Activated naive CD8-positive, alpha-beta T cell treated with anti-CD3 and anti-CD28 coated beads, Interleukin-2, amount 10 ng/mL, durations not matched to agents 7 days and 5 days (primary cell): ENCODE data around the gene TSPO. TPM values are rescaled to one million over a fixed set of nuclear protein-coding genes. Genes with fewer than 3 reads are reported as not detected.
"Not testable (repeated sequence)": the region's sequence is repeated elsewhere in the genome, so short reads cannot be mapped to it uniquely, and the experiment has no call there.

Experiments
- ATAC-seq: fragments of 150-1000 bp; cut with Tn5 transposase; one replicate; pipeline ENCODE4 v1.10.0; 2021; ENCODE audit warnings: low read depth, moderate library complexity
- POLR2A ChIA-PET: fragments of 350-600 bp; sonication (Branson Sonifier 250); formaldehyde crosslinking; loops from one replicate; lab custom pipeline; 2021; ENCODE audit warnings: antibody characterized with exemption; lab: Charles Lee
- DNase-seq: peaks from one replicate; pipeline ENCODE4 v3.0.0; 2021
- H3K27ac Mint-ChIP-seq: one replicate; pipeline ENCODE4 v1.8.0; 2022; ENCODE audit warnings: mild to moderate bottlenecking, mixed read lengths
- H3K27me3 Mint-ChIP-seq: one replicate; pipeline ENCODE4 v1.8.0; 2022; ENCODE audit warnings: mild to moderate bottlenecking, moderate library complexity, mixed read lengths
- H3K36me3 Mint-ChIP-seq: one replicate; pipeline ENCODE4 v1.8.0; 2021; ENCODE audit warnings: mild to moderate bottlenecking, mixed read lengths
- H3K4me1 Mint-ChIP-seq: one replicate; pipeline ENCODE4 v1.8.0; 2021; ENCODE audit warnings: mixed read lengths
- H3K4me3 Mint-ChIP-seq: one replicate; pipeline ENCODE4 v1.8.0; 2022; ENCODE audit warnings: mild to moderate bottlenecking, moderate library complexity, mixed read lengths
- H3K9me3 Mint-ChIP-seq: one replicate; pipeline ENCODE4 v1.8.0; 2021; ENCODE audit warnings: mixed read lengths
- total RNA-seq, 2 experiments: library from RNA; stranded (reverse); gene quantifications; one replicate each; pipeline ENCODE4 v1.2.3, GENCODE V29; 2021

TSPO gene
- total RNA-seq, 2 experiments from 2014 or later, result 107 to 116 TPM

DNA sequence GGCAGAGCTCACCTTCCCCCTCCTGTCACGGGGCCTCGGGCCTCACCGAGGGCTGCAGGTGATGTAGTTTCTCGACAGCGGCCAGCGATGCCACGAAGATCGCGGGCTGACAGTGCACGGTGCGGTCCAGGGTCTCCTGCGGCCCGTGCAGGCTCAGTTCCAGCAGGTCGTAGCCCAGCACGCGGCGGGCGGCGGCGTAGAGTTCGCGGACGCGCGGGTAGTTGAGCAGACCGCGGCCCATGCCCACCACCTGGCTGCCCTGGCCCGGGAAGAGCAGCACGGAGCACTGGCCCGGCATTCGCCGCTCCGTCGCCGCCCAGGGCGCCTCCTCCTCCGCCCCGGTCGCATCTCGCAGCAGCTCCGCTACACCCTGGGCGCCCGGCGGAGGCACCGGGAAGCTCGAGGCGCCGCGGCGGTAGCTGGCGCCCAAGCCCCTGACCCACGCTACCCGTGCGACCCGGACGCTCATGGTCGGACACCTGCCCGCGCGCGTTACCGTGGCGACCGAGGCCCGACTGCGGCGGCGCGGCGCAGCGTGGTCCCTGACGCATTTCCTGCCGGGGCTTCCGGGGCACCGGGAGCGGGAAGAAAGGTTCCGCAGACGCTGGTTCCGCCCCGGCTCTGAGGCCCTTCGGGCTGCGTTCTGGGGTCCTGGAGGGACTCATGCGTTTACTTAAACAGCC is 8.3 kb upstream of the TSPO start, which contains the start of gene MCAT:
Gene MCAT (minus strand): TSS at position 519 of the 683 bp plus-strand sequence. CDS start 50 bp downstream, at position 469.
- H3K4me1 Mint-ChIP-seq, result peaks cover 14% of the 10 kb centered on the region

DNA sequence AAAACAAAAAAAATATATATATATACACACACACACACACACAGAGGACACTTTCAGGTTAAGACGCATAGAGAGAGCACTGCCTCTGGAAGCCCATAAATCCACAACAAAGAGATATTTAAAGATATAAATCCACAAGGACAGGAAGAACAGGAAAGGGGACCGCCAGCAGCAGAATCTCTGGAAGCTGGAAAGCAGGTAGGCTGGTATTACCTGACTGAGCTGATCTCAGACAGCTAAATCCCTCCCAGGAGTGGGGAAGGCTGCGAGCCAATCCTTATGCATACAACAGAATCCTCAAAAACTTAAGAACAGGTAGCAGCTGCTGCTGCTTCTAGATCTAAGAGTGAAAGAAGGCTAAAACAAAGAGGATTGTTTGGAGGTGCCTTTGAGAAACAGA is 6.4 kb upstream of the TSPO start:
- DNase-seq, result no peak
- no peak overlapping the region for H3K4me3 Mint-ChIP-seq
- POLR2A ChIA-PET, result no interaction called here
- H3K9me3 Mint-ChIP-seq, result no peaks in the 10 kb centered on the region
- H3K27ac Mint-ChIP-seq, result no peak overlapping the region
- no peaks in the 10 kb centered on the region for H3K27me3 Mint-ChIP-seq
- H3K36me3 Mint-ChIP-seq, result peaks cover 2% of the 10 kb centered on the region
- ATAC-seq, result no peak
- peaks cover 20% of the 10 kb centered on the region for H3K4me1 Mint-ChIP-seq

More for the DNA sequence above, 8.3 kb upstream of the TSPO start, which contains the start of gene MCAT:
- H3K36me3 Mint-ChIP-seq, result peaks cover 5% of the 10 kb centered on the region
- peak within 1 kb of the TSS; percentile 91 for H3K27ac Mint-ChIP-seq
- POLR2A ChIA-PET, result interaction anchor here (1.2 to 1.9 kb wide), 2 partner anchors 9 to 45 kb away, joined by 5 to 10 read pairs; no protein-coding TSS in a partner anchor
- ATAC-seq, result peak; percentile 81
- peak; percentile 90 for DNase-seq
- peak within 1 kb of the TSS; percentile 83 for H3K4me3 Mint-ChIP-seq
- H3K9me3 Mint-ChIP-seq, result no peaks in the 10 kb centered on the region
- no peaks in the 10 kb centered on the region for H3K27me3 Mint-ChIP-seq

DNA sequence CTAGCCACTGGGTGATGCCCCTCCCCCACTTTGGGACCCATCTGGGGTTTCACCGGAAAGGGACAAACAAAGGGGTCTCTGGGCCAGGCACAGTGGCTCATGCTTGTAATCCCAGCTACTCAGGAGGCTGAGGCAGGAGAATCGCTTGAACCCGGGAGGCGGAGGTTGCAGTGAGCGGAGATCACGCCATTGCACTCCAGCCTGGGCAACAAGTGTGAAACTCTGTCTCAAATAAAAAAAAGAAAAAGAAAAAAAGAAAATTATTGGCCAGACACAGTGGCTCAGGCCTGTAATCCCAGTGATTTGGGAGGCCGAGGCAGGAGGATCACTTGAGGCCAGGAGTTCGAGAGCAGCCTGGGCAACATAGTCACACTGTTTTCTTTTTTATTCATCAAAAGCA is 6.0 kb upstream of the TSPO start:
- not testable (repeated sequence) for H3K9me3 Mint-ChIP-seq, H3K27ac Mint-ChIP-seq
- POLR2A ChIA-PET, result interaction anchor here (0.7 kb wide), 1 partner anchor 289 kb away, joined by 5 read pairs; no protein-coding TSS in a partner anchor

DNA sequence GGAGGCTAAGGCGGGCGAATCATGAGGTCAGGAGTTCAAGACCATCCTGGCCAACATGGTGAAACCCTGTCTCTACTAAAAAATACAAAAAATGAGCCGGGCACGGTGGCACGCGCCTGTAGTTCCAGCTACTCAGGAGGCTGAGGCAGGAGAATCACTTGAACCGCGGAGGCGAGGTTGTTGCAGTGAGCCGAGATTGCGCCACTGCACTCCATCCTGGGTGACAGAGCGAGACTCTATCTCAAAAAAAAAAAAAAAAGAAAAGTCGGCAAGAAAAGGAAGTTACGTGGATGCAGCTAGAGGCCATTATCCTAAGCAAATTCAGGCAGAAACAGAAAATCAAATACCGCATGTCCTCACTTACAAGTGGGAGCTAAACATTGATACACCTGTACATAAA is 5.0 kb upstream of the TSPO start:
- not testable (repeated sequence) for H3K4me3 Mint-ChIP-seq, H3K27me3 Mint-ChIP-seq, ATAC-seq, DNase-seq, H3K27ac Mint-ChIP-seq, H3K36me3 Mint-ChIP-seq, H3K9me3 Mint-ChIP-seq
- peaks cover 22% of the 10 kb centered on the region for H3K4me1 Mint-ChIP-seq
- POLR2A ChIA-PET, result interaction anchor here (0.7 kb wide), 3 partner anchors 18 to 290 kb away, joined by 3 to 5 read pairs (median 3); no protein-coding TSS in a partner anchor

More for the DNA sequence above, 6.0 kb upstream of the TSPO start:
- H3K27me3 Mint-ChIP-seq, DNase-seq, ATAC-seq, H3K36me3 Mint-ChIP-seq, H3K4me3 Mint-ChIP-seq: not testable (repeated sequence)
- peaks cover 20% of the 10 kb centered on the region for H3K4me1 Mint-ChIP-seq

DNA sequence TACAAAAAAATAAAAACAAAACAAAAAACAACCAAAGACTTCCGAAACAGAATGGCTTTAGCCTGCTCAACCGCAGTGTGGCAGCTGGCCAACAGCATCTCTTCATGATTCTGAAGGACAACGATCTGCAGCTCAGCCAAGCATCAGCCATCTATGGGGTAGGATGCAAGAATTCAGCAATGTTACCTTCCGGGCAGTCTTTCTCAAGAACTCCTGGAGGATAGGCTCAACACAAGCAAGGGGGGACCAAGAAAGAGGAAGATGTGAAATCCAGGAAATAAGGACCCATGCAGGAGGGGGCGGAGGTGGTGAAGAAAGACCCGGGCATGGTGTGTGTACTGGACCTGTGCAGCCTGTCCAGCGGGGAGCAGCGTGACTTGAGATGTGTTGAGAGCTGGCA is 3.5 kb upstream of the TSPO start:
- ATAC-seq (no peak), DNase-seq (no peak)
- Mint-ChIP-seq H3K4me3 (peak overlapping the region; percentile 49), H3K27ac (peak overlapping the region; percentile 58), H3K36me3 (no peaks in the 10 kb centered on the region), H3K27me3 (no peaks in the 10 kb centered on the region), H3K9me3 (no peaks in the 10 kb centered on the region), H3K4me1 (peaks cover 20% of the 10 kb centered on the region)
- POLR2A ChIA-PET, result interaction anchor here (0.7 kb wide), 4 partner anchors 39 to 1298 kb away, joined by 3 to 5 read pairs (median 4); no protein-coding TSS in a partner anchor

DNA sequence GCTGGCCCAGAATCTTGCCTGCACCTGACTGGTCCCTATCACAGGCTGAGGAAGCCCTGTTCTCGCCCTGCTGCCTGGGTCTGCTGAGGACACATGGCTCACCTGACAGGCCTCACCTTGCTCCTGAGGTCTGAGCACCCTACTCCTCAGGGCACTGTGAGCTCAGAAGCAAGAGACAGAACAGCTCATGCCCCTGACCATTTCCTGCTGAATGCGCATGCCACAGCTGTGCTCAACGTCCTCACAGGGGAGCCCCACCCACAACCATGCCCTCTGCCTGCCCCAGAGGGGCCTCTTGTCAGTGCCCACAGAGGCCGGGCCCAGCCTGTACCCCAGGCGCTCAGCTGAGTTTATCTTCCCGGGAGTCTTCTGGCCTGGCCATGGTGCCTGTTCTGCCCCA is 2.8 kb upstream of the TSPO start:
- no peak for DNase-seq
- H3K9me3 Mint-ChIP-seq, result no peaks in the 10 kb centered on the region
- no peak for ATAC-seq
- H3K27ac Mint-ChIP-seq, result no peak overlapping the region
- H3K4me1 Mint-ChIP-seq, result peaks cover 23% of the 10 kb centered on the region
- POLR2A ChIA-PET, result no interaction called here
- no peaks in the 10 kb centered on the region for H3K27me3 Mint-ChIP-seq
- H3K36me3 Mint-ChIP-seq, result no peaks in the 10 kb centered on the region
- H3K4me3 Mint-ChIP-seq, result no peak overlapping the region

DNA sequence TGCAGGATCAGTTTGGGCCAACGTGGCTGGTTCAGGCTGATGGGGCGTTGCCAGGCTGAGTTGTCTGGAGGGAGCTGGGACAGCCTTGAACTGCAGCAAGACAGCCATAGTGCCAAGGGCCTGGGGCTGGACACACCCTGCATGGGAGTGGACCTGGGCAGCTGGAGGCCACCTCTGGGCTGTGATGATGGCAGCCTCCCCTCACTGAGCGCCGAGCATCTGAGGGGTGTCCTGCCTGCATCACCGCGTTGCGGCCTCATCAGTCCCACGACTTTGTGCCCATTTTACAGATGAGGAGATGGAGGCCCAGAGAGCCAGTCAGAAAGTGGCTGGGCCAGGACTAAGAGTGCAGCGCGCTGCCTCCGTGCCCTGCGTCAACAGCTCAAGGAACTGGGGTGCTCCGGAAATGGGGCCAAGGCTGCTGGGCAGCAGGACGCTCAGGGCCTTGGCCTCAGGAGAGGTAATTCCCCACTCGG is 590 bp upstream of the TSPO start:
- ATAC-seq, result no peak
- POLR2A ChIA-PET, result no interaction called here
- H3K36me3 Mint-ChIP-seq, result no peaks in the 10 kb centered on the region

DNA sequence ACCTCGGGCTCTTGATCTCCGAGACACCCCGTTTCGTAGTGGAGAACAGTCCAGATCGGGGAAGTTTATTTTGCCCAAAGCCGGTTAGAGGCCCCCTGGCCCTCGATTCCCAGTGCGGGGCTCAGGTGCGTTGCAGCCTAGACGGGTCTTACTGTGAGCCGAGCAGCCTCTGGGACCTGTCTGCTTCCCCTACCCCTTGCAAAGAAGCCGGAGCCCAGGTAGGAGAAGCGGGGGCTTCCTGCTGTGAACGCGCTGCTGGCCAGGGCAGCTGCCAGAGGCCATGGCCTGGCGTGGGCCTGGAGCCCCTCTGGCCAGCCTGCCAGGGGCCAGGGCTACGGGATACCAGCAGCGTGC is 621 bp downstream of the TSPO start:
- Mint-ChIP-seq H3K27me3 (no peaks in the 10 kb centered on the region), H3K9me3 (no peaks in the 10 kb centered on the region), H3K27ac (peak overlapping the region; percentile 83), H3K4me1 (peaks cover 20% of the 10 kb centered on the region), H3K4me3 (peak overlapping the region; percentile 86), H3K36me3 (no peaks in the 10 kb centered on the region)
- no peak for DNase-seq
- POLR2A ChIA-PET, result interaction anchor here (1.0 to 1.7 kb wide), 2 partner anchors 8 to 36 kb away, joined by 4 to 5 read pairs; partner anchors contain the start of gene MCAT
- peak; percentile 27 for ATAC-seq

More for the DNA sequence above, 590 bp upstream of the TSPO start:
- Mint-ChIP-seq H3K27ac (peak overlapping the region; percentile 88), H3K4me3 (peak overlapping the region; percentile 83), H3K4me1 (peaks cover 20% of the 10 kb centered on the region), H3K9me3 (no peaks in the 10 kb centered on the region), H3K27me3 (no peaks in the 10 kb centered on the region)
- peak; percentile 42 for DNase-seq

DNA sequence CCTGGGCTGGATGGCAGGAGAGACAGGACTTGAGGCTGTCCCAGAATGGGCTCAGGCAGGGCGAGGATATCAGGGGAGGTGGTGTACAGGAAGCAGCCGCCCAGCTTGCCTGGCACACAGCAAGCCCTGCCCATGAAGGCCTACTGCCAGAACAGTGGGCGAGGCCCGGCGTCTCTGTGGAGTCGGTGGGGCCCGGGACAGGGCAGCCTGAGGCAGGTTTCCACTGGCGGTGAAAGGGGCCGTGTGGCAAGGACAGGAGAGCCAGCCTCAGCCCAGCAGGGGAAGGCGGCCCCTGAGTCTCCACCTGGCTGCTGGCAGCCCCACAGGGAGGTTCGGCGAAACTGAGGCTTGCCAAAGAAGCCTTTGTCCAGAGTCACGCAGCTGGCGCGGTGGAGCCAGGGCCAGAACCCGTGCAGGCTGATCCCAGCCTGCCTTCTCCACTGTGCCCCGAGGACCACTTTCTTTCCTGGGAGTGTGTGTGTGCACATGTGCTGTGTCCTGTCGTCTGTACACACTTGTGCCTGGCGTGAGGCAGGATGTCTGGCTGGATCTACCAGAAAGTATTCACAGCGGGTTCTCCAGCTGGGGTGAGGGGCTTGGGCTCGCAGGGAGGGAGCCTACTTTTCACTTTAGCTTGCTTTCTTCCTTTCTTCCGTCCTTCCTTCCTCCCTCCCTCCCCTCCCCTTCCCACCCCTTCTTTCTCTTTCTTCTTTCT is 1.2 kb downstream of the TSPO start:
- H3K4me1 Mint-ChIP-seq, result peaks cover 16% of the 10 kb centered on the region
- H3K9me3 Mint-ChIP-seq, result no peaks in the 10 kb centered on the region
- H3K4me3 Mint-ChIP-seq, result peak overlapping the region; percentile 86
- DNase-seq (peak; percentile 70), ATAC-seq (peak; percentile 82)
- H3K27me3 Mint-ChIP-seq, result no peaks in the 10 kb centered on the region
- H3K27ac Mint-ChIP-seq, result peak overlapping the region; percentile 83
- POLR2A ChIA-PET, result interaction anchor here (1.0 to 1.7 kb wide), 2 partner anchors 9 to 35 kb away, joined by 4 to 5 read pairs; partner anchors contain the start of gene MCAT
- H3K36me3 Mint-ChIP-seq, result no peaks in the 10 kb centered on the region

DNA sequence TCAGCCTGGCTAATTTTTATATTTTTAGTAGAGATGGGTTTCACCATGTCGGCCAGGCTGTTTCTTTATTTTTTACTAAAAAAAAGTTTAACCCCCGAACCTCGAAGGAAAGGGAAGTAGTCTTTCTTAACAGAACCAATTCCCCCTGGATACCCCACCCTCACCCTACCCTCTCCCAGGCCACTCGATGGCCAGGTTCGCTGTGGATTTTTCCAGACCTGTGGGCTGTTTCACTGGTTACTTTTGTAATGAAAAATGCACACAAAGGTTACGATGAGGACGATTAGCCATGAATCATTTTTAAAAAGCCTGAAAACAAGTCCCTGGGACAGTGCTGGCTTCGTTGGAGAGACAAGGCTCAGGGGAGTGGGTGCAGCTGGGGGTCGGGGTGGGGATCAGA is 2.5 kb downstream of the TSPO start:
- ATAC-seq, result no peak
- no peak for DNase-seq
- Mint-ChIP-seq H3K27me3 (no peaks in the 10 kb centered on the region), H3K9me3 (no peaks in the 10 kb centered on the region), H3K4me3 (no peak overlapping the region), H3K36me3 (no peaks in the 10 kb centered on the region), H3K27ac (no peak overlapping the region), H3K4me1 (peaks cover 7% of the 10 kb centered on the region)
- POLR2A ChIA-PET, result no interaction called here

DNA sequence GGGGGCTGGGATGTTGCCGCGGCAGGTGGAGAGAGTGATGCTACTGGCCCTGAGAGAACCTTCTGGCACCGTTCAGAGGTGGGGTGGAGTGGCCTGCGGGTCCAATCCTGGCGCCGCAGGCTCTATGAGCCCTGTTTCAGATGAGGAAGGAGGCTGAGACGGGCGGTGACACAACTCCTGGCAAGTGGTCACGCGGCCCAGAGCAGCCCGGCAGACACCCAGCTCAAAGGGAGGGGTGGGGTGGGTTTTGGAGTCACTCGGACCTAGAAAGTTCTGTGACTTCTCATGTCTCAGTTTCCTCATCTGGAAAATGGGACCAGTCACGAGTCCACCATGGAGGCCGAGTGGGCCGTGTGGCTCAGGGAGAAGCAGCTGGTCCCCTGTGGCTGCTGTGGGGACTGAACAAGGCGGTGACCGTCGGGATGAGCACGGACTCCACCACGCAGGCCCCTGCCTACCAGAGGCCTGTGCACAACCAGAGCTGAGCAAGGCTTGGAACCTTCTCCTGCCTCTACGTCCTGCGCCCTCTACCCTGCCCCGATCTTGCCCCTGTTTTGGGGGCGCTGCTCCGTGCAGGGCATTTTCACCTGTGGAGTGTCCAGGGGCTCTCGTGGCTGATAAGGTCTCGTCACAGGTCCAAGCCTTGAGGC is 3.7 kb downstream of the TSPO start:
- Mint-ChIP-seq H3K4me3 (no peak overlapping the region), H3K27ac (no peak overlapping the region)
- ATAC-seq, result no peak

DNA sequence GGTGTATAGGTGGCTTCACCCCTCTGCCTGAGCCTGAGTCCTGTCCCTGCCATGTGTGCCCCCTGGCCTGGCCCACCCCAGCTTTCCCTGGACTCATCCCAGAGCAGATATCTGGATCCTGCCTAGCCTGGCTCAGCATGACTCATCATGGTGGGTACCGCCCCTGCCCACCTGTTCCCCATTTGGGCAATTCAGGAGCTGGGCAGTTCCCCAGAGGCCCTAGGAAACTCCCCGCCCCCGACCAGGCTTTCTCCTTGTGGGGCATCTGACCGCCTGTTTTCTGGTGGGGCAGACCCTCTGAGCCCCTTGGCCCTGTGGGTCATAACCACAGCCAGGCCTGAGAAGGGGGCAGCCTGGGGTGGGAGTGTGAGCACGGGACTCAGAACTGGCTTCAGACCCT is 4.4 kb downstream of the TSPO start:
- no peak for ATAC-seq
- POLR2A ChIA-PET, result interaction anchor here (0.6 kb wide), 1 partner anchor 35 kb away, joined by 3 read pairs; no protein-coding TSS in a partner anchor
- Mint-ChIP-seq H3K27ac (no peak overlapping the region), H3K9me3 (no peaks in the 10 kb centered on the region), H3K4me1 (peaks cover 6% of the 10 kb centered on the region), H3K27me3 (no peaks in the 10 kb centered on the region), H3K4me3 (no peak overlapping the region), H3K36me3 (no peaks in the 10 kb centered on the region)
- no peak for DNase-seq

More for the DNA sequence above, 3.7 kb downstream of the TSPO start:
- Mint-ChIP-seq H3K4me1 (peaks cover 6% of the 10 kb centered on the region), H3K27me3 (no peaks in the 10 kb centered on the region), H3K36me3 (no peaks in the 10 kb centered on the region), H3K9me3 (no peaks in the 10 kb centered on the region)
- POLR2A ChIA-PET, result interaction anchor here (0.6 kb wide), 1 partner anchor 35 kb away, joined by 3 read pairs; no protein-coding TSS in a partner anchor
- DNase-seq, result no peak

DNA sequence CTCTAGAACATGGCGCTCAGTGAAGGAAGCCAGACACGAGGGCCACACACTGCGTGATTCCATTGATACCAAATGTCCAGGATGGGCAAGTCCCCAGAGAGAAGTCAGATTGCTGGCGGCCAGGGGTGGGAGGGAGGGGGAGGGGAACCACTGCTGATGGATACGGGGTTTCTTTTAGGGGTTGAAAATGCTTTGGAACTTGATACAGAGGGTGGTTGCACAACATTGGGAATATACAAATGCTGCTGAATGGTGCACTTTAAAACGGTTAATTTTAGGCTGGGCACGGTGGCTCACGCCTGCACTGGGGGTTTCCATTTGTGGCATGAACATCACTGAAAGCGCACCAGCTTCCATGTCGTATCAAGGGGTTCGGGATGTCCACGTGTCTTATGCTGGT is 5.1 kb downstream of the TSPO start:
- Mint-ChIP-seq H3K27me3 (no peaks in the 10 kb centered on the region), H3K9me3 (no peaks in the 10 kb centered on the region), H3K36me3 (no peaks in the 10 kb centered on the region), H3K27ac (no peak overlapping the region), H3K4me1 (peaks cover 2% of the 10 kb centered on the region), H3K4me3 (no peak overlapping the region)
- POLR2A ChIA-PET, result no interaction called here
- DNase-seq (no peak), ATAC-seq (no peak)
